ENCODE measurements around the gene PDXK. TPM values are rescaled to one million over a fixed set of nuclear protein-coding genes. Genes with fewer than 3 reads are reported as not detected.

Gene PDXK
- total and polyA plus RNA-seq, 9 of the 15 experiments (the other 6 are each of a cell fraction or from before 2014, with no cell fraction given) = 5.6 to 162 (median 76.5) TPM

- TF ChIP-seq RBM17 (IDR thresholded peaks at IDR 0.05; ENCODE audit: borderline replicate concordance, low read depth, low read length) (no peak), RBM25 (IDR thresholded peaks at IDR 0.05; ENCODE audit: low read depth, low read length, severe bottlenecking) (no peak), RNF2 (IDR thresholded peaks at IDR 0.05) (no peak), ZNF253 (CRISPR knock-in tag; conservative IDR thresholded peaks at IDR 0.05) (no peak), POLR2AphosphoS2 (IDR thresholded peaks at IDR 0.05; ENCODE audit: low read length) (no peak), USF1 (CRISPR knock-in tag; IDR thresholded peaks at IDR 0.05) (no peak), KLF13 (tag; IDR thresholded peaks at IDR 0.05; ENCODE audit: borderline replicate concordance, low read depth) (no peak), DIDO1 (tag; IDR thresholded peaks at IDR 0.05; ENCODE audit: low read depth) (no peak), ILF3 (IDR thresholded peaks at IDR 0.05; ENCODE audit: borderline replicate concordance) (no peak), TAF1 (IDR thresholded peaks at IDR 0.05; ENCODE audit: control insufficient read depth, extremely low read depth, insufficient read depth, low read length, severe bottlenecking) (peak; percentile 81), POLR2B (IDR thresholded peaks at IDR 0.05; ENCODE audit: low read depth, partially characterized antibody) (peak; percentile 47), WHSC1 (IDR thresholded peaks at IDR 0.05; ENCODE audit: low read length) (no peak), SMARCE1 (IDR thresholded peaks at IDR 0.05) (no peak), MTA3 (IDR thresholded peaks at IDR 0.05; ENCODE audit: borderline replicate concordance) (no peak), TEAD1 (CRISPR knock-in tag; IDR thresholded peaks at IDR 0.05) (peak in 1 of 2 experiments; percentile 33; a peak in 1 of 4 replicates), SMAD1 (IDR thresholded peaks at IDR 0.05; ENCODE audit: low read depth, low read length, partially characterized antibody) (no peak), ZNF316 (IDR thresholded peaks at IDR 0.05) (peak; percentile 74), ZNF395 (CRISPR knock-in tag; IDR thresholded peaks at IDR 0.05) (no peak), GABPB2 (CRISPR knock-in tag; conservative IDR thresholded peaks at IDR 0.05) (no peak; the same call in 1 of the 2 replicates), ELF4 (CRISPR knock-in tag; IDR thresholded peaks at IDR 0.05) (no peak)
- TF ChIP-seq, protein P1, sequence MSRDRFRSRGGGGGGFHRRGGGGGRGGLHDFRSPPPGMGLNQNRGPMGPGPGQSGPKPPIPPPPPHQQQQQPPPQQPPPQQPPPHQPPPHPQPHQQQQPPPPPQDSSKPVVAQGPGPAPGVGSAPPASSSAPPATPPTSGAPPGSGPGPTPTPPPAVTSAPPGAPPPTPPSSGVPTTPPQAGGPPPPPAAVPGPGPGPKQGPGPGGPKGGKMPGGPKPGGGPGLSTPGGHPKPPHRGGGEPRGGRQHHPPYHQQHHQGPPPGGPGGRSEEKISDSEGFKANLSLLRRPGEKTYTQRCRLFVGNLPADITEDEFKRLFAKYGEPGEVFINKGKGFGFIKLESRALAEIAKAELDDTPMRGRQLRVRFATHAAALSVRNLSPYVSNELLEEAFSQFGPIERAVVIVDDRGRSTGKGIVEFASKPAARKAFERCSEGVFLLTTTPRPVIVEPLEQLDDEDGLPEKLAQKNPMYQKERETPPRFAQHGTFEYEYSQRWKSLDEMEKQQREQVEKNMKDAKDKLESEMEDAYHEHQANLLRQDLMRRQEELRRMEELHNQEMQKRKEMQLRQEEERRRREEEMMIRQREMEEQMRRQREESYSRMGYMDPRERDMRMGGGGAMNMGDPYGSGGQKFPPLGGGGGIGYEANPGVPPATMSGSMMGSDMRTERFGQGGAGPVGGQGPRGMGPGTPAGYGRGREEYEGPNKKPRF (IDR thresholded peaks at IDR 0.05; ENCODE audit: low read depth, low read length) = no peak
- TF ChIP-seq, protein P2, sequence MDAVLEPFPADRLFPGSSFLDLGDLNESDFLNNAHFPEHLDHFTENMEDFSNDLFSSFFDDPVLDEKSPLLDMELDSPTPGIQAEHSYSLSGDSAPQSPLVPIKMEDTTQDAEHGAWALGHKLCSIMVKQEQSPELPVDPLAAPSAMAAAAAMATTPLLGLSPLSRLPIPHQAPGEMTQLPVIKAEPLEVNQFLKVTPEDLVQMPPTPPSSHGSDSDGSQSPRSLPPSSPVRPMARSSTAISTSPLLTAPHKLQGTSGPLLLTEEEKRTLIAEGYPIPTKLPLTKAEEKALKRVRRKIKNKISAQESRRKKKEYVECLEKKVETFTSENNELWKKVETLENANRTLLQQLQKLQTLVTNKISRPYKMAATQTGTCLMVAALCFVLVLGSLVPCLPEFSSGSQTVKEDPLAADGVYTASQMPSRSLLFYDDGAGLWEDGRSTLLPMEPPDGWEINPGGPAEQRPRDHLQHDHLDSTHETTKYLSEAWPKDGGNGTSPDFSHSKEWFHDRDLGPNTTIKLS (IDR thresholded peaks at IDR 0.05; ENCODE audit: borderline replicate concordance, low read depth) = peak; percentile 99
Measured at GRCh38 chr21:43718872-43719747, at the start of gene PDXK (continued).

All from K562 (cell line).